Stimulated activated CD4-positive, alpha-beta T cell treated with anti-CD3 and anti-CD28 coated beads, Interleukin-15, amount 100 ng/mL, for 1 hour (primary cell): Measurements from ENCODE around the gene KCNB1.

ENCODE experiments used
- DNase-seq, 2 donors: peaks; one replicate each; pipeline ENCODE4 v3.0.0-alpha.2; 2020; ENCODE audit warnings: low read depth in 1 of 2, low spot score in 1 of 2

Gene KCNB1

DNA sequence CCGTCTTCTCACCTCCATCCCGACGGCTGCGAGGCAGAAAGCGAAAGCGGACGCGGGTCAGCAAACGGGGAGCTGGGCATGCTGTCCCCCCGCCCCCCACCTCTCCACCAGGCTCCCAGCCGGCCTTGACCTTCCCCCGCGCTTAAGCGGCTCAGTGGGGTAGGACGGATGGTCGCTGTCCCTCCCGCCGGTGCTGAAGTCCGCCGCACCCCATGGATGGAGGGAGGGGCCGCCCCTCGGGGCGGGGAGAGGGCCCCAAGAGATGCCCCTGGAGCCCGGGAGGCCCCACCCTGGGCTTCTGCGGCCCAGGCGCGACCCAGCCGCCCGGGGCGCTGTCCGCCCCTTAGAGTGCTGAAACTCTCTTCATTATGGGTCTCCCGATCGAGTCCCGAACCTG, at the start of gene KCNB1:
Gene KCNB1 (minus strand): TSS at position 48 of the 397 bp plus-strand sequence. CDS start 188 bp downstream, outside the sequence.
- peak in 1 of 2 donors; percentile 14 for DNase-seq

DNA sequence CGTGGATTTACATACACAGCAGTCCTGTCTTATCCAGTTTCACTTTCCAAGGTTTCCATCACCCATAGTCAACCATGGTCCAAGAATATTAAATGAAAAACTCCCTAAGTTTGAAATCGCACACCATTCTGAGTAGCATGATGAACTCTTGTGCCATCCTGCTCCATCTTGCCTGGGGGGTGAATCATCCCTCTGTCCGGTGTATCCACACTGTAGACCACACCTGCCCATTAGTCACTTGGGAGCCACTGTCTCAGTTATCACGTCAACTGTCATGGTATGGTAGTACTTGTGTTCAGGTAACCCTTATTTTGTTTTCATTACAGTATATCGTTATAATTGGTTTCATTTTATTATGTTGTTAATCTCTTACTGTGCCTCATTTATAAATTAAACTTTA, 47.0 kb upstream of the KCNB1 start:
- no peak for DNase-seq

- no peak for DNase-seq
These were observed 44.1 kb upstream of the KCNB1 start for GRCh38 chr20:49526568-49526967.

GRCh38 chr20:49526056-49526455, 43.6 kb upstream of the KCNB1 start:
- no peak for DNase-seq

- no peak for DNase-seq
These were observed 41.4 kb upstream of the KCNB1 start for GRCh38 chr20:49523767-49524360.

DNA sequence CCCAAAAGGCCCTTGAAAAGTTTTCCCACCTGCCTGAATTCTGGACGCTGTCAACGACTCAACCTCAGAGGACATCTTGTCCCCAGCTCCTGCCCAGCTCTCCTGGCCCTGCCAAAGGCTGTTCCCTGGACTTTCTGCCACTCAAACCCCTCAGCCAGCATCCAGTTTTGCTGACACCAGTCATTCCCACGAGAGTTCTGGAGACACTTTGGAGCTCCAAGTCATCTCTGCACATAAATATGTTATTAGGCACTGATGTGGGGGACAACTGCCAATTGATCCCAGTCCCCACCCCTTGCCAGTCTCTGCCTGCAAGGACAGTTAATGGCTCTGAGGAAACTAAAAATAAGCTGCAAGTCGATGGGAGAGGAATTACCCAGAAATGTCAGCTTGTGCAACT, 38.9 kb upstream of the KCNB1 start:
- no peak for DNase-seq

DNA sequence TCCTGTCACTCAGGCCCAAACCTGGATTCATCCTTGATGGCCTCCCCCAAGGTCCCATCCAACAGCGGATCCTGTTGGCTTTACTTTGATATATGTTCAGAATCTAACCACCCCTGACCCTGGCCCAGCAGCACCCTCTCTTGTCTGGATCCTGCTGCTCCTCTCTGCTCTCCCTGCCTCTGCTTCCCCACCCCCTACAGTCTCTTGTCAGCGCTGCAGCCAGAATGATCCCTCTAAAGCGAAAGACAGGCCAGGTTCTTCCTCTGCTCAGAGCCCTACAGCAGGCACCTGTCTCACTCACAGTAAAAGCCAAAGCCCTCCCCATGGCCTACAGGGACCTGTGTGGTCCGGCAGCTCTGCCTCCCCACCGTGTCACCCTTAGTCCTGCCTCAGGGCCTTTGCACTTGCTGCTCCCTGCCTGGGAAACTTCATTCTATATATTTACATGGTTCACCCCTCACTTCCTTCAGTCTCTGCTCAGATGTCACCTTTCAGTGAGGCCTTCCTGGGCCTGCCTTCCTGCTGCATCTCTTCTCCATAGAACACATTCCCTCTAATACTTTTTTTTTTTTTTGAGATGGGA, 37.4 kb upstream of the KCNB1 start:
- no peak for DNase-seq

- no peak for DNase-seq
These were observed 36.8 kb upstream of the KCNB1 start for GRCh38 chr20:49519212-49519712.

- no peak for DNase-seq
These were observed 36.1 kb upstream of the KCNB1 start for GRCh38 chr20:49518576-49518975.

GRCh38 chr20:49517805-49518100, 35.3 kb upstream of the KCNB1 start:
- no peak for DNase-seq

DNA sequence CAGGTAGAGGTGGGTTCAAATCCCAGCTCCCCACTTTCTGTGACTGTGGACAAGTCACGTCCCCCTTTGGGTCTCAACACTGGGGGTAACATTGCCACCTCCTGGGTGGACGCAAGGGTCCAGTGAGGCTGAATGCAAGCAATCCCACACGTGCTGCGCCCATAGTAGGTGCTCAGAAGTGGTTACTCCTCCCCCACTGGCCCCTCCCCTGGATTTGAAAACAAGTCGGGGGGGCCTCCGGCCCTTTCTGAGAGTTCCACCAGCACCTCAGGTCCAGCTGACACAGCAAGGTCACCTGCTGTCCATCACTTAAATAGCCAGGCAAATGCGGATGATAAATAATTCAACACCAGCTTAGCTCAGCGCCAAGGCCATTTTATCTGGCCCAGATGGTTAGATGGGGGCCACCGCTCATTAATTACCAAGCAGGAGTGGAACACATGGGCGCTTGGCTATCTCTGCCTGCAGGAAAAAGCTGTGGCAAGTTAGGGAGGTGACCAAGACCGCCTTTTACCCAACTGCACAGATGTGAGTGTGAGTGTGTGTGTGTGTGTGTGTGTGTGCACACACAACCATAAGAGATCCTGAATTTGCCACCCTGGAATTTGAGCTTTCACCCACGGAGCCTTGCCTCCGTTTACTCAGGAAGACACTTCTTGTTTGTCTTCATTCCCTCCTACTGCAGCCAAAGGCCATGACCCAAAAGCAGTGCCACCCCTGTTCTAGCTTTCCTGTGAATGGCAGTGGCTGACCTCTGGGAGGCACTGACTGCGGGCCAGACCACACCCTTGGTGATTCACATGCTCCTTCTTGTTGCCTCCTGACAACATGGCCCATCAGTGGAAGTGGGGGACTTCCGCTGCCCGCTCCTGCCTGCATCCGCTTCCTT, 34.7 kb upstream of the KCNB1 start:
- DNase-seq, result no peak

DNA sequence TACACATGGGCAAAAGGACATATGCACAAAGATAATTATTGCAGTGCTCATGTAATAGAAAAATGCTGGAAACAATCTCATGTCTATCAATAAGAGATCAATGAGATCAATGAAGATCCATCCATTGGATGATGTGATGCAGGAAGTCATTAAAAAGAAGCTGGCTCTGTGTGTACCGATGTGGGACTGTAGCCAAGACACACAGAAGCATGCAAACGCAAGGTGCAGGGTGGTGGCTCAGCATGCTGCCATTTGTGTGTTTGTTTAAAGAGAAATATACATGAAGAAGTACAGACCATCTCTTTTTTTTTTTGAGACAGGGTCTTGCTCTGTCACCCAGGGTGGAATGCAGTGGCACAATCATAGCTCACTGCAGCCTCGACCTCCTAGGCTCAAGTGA, 33.1 kb upstream of the KCNB1 start:
- no peak for DNase-seq

DNA sequence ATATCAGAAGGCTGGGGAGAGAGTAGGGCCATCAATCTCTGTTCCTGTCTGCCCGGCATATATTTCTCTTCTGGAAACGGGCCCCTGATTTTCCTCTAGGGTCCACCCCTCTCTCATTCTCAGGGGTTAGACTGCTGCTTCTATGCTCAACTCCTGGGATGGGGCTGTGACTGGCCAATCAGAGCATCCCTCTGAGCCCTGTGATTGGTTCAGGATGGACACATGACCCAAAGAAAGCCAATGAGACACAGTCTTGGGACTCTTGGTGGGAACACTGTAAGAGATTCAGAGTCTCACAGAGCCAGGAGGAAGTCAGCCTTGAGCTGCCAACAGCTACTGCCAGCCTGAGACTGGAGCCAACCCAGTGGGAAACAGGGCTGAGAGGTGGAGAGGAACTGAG, 31.0 kb upstream of the KCNB1 start:
- no peak for DNase-seq

DNA sequence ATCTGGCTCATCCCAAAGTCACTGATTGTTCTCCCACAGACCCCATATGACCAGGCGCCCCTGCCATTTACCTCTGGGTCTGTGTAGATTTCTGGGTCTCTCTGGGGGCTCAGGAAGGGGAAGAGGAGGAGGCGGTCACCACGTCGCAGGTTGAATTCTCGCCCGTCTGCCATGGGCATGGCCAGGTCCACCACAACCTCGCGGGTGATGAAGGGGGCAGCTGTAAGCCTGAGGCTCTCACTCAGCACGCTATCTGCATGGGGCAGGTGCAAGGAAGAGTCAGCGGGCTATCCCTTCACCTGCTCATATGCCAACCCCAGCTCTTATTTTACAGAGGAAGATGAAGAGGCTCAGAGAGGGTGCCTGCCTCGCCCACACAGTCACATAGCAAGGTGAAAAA, 30.5 kb upstream of the KCNB1 start:
- no peak for DNase-seq

GRCh38 chr20:49511788-49512525, 29.5 kb upstream of the KCNB1 start:
- no peak for DNase-seq

DNA sequence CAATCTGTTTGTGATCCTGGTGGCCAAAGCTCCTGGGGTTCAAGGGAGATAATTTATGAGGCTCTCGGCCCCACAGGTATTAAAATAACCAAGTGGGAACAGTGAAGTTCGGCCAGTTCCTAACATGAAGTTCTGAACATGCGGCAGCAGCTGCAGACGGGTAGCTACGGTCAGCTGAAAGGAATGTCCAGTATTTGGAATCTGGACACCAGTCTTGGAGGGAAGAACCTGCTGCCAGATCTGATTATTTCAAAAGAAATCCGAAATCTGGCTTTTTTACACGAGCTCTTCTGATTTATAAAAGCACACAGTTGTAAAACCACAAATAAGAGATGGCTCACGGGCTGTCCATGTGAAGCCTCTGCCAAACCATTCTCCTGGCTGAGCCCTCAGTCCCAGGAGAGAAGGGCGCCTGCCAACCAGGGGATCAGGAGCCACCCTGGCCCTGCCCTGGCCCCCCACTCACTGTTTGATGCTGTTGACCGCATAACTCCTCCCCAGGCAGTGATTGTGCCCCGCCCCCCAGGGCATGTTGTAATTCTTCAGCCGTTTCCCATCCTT, 28.2 kb upstream of the KCNB1 start:
- no peak for DNase-seq

DNA sequence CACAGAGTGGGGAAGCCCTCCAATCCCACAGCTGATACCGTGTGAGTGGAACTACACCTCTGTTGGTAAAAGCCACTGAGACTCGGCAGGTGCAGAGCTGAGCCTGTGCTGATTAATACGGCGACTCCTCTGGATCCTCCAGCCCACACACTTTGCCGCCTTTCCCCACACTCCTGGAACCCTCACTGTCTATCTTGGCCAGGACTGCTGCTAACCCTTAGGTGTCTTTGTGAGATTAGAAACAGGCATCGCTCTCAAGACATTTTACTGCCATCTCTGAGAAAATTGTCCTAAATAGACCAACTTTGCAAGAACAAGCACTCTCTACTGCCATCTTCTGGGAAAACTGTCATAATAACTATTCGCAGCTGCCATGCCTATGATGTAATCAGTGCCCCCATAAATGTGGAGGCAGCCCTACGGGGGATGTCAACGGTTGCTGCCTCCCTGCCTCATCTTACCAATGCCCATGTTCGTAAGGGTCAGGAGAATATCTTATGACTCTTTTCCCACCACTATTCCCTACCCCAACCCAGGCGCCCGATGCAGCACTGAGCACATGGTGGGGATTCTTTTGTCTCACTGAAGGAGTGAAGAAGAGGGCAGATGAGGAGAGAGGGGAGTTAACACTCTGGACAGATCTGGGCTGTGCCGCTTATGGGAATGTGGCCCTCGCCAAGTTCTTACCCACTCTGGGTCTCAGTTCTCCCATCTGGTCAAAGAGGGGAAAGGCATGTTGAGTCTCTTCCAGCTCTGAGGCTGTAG, 26.1 kb upstream of the KCNB1 start:
- no peak for DNase-seq

- DNase-seq, result no peak
These were observed 25.4 kb upstream of the KCNB1 start for GRCh38 chr20:49507741-49508434.

DNA sequence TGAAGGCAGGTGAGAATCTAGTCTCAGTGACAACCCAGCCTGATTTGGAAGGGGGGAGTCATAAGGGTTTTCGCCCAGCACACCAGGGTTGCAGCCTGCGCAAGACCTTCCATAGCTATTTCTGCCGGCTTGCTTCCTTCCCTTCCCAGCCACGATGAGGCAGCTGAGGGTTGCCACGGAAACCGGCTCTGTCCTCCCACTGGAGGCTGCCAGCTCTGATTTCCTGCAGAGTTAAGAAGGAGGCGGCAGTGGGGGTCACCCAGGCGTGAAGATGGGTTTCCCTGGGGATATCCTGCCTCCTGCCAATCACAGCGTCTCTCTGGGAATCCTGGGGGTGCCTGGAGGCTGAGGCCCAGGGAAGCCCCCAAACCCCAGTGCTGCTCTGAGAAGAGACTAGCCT, 23.1 kb upstream of the KCNB1 start:
- no peak for DNase-seq

- no peak for DNase-seq
These were observed 20.7 kb upstream of the KCNB1 start for GRCh38 chr20:49503176-49503575.
